CD4-positive, alpha-beta T cell treated with Interleukin-6 for 4 hours (primary cell): ENCODE measurements around the gene NMNAT3.

Experiments used
- DNase-seq: peaks from one replicate; pipeline ENCODE4 v3.0.0-alpha.2; 2020; ENCODE audit warnings: mixed read lengths

NMNAT3 gene

GRCh38 chr3:139677388-139678155, at the start of gene NMNAT3:
TSS of gene NMNAT3 (minus strand) at chr3:139677972. CDS start at chr3:139627724, 50,248 bp downstream.
- DNase-seq = peak; percentile 89

GRCh38 chr3:139721370-139721769, 43.6 kb upstream of the NMNAT3 start:
- no peak for DNase-seq

- DNase-seq = no peak
Measured at GRCh38 chr3:139718415-139718814, 40.6 kb upstream of the NMNAT3 start.

GRCh38 chr3:139716908-139717485, 39.2 kb upstream of the NMNAT3 start:
- no peak for DNase-seq

- no peak for DNase-seq
Measured at GRCh38 chr3:139715743-139716360, 38.1 kb upstream of the NMNAT3 start.

- no peak for DNase-seq
Measured at GRCh38 chr3:139715166-139715565, 37.4 kb upstream of the NMNAT3 start.

- DNase-seq = no peak
Measured at GRCh38 chr3:139710212-139710611, 32.4 kb upstream of the NMNAT3 start.

- DNase-seq = no peak
Measured at GRCh38 chr3:139705631-139706030, 27.9 kb upstream of the NMNAT3 start.

- no peak for DNase-seq
Measured at GRCh38 chr3:139696314-139696604, 18.5 kb upstream of the NMNAT3 start.

GRCh38 chr3:139695426-139696313, 17.9 kb upstream of the NMNAT3 start:
- no peak for DNase-seq

- no peak for DNase-seq
Measured at GRCh38 chr3:139695007-139695406, 17.2 kb upstream of the NMNAT3 start.

- no peak for DNase-seq
Measured at GRCh38 chr3:139694542-139694941, 16.8 kb upstream of the NMNAT3 start.

- DNase-seq = no peak
Measured at GRCh38 chr3:139691619-139692018, 13.8 kb upstream of the NMNAT3 start.

GRCh38 chr3:139689708-139690228, 12.0 kb upstream of the NMNAT3 start:
- no peak for DNase-seq

GRCh38 chr3:139689122-139689521, 11.3 kb upstream of the NMNAT3 start:
- no peak for DNase-seq

GRCh38 chr3:139687431-139687830, 9.7 kb upstream of the NMNAT3 start:
- no peak for DNase-seq

- no peak for DNase-seq
Measured at GRCh38 chr3:139686624-139687023, 8.9 kb upstream of the NMNAT3 start.

GRCh38 chr3:139686206-139686605, 8.4 kb upstream of the NMNAT3 start:
- DNase-seq = no peak

- no peak for DNase-seq
Measured at GRCh38 chr3:139679220-139679775, 1.5 kb upstream of the NMNAT3 start.

- no peak for DNase-seq
Measured at GRCh38 chr3:139676632-139677387, 962 bp downstream of the NMNAT3 start.

- DNase-seq = no peak
Measured at GRCh38 chr3:139676108-139676507, 1.7 kb downstream of the NMNAT3 start.

GRCh38 chr3:139675327-139675726, 2.4 kb downstream of the NMNAT3 start:
- DNase-seq = no peak
